Epithelial cell of prostate (primary cell): ENCODE results near the gene VCX2.
"Not testable (repeated sequence)": the region's sequence is repeated elsewhere in the genome, so short reads cannot be mapped to it uniquely, and the experiment has no call there.

ENCODE experiments used
- DNase-seq: peaks from one replicate; pipeline ENCODE4 v3.0.0-alpha.2; 2011; ENCODE audit warnings: low read depth, low spot score
- H3K27ac ChIP-seq: fragments of 450-650 bp; 2 replicates; pipeline ENCODE4 v1.5.1; 2017; ENCODE audit warnings: mild to moderate bottlenecking

Gene VCX2

DNA sequence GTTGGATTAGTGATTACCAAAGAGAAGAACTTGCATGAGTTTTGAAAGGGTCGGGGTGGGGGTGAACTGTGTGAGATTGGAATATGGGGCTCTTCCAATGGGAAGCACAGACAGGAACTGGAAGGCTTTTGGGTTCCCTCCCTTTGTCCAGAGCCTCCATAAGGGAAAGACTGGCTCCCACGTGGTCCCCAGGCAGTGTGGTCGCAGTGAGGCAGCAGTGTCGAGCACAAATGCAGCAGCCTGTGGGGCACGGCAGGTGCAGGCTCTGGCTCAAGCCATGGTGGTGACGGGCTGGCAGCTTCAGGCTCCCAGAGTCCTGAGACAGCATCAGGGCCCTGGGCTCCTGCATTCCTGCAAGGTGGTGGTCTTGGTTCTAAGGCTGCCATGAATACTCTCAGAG, 45.5 kb downstream of the VCX2 start:
- H3K27ac ChIP-seq: no peak overlapping the region
- DNase-seq: no peak

DNA sequence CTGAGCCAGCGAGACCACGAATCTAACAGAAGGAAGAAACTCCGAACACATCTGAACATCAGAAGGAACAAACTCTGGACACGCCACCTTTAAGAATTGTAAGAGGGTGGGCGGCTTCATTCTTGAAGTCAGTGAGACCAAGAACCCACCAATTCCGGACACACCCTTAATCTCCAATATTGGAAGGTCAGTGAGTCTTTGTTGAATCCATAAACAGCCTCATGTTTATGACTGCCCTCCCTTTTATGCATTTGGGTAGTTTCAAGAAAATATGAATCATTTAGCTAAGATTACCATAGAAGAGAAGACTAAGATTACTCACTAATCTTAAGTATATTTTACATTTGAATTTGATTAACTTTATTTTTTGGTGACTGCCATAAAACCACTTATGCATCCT, 48.5 kb downstream of the VCX2 start:
- no peak overlapping the region for H3K27ac ChIP-seq

DNA sequence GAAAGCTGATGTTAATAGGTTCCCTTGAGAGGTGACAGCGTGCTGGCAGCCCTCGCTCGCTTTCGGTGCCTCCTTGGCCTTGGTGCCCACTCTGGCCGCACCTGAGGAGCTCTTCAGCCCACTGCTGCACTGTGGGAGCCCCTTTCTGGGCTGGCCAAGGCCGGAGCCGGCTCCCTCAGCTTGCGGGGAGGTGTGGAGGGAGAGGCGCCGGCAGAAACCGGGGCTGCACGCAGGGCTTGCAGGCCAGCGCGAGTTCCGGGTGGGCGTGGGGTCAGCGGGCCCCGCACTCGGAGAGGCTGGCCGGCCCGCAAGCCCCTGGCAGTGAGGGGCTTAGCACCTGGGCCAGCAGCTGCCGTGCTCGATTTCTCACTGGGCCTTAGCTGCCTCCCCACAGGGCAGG, 49.7 kb downstream of the VCX2 start:
- H3K27ac ChIP-seq, DNase-seq: not testable (repeated sequence)

More for the DNA sequence above, 48.5 kb downstream of the VCX2 start:
- DNase-seq: no peak
